VCaP (cell line): ENCODE data around the gene CHKA.

Experiments used
- H3K27ac ChIP-seq: fragments of 450-650 bp; 2 replicates; pipeline ENCODE4 v1.5.1; 2017
- TF ChIP-seq, protein P1 (sequence below): fragments of 450-650 bp; conservative IDR thresholded peaks from 2 replicates; pipeline ENCODE4 v1.5.1; 2017; ENCODE audit warnings: mild to moderate bottlenecking, moderate library complexity

Gene CHKA

DNA sequence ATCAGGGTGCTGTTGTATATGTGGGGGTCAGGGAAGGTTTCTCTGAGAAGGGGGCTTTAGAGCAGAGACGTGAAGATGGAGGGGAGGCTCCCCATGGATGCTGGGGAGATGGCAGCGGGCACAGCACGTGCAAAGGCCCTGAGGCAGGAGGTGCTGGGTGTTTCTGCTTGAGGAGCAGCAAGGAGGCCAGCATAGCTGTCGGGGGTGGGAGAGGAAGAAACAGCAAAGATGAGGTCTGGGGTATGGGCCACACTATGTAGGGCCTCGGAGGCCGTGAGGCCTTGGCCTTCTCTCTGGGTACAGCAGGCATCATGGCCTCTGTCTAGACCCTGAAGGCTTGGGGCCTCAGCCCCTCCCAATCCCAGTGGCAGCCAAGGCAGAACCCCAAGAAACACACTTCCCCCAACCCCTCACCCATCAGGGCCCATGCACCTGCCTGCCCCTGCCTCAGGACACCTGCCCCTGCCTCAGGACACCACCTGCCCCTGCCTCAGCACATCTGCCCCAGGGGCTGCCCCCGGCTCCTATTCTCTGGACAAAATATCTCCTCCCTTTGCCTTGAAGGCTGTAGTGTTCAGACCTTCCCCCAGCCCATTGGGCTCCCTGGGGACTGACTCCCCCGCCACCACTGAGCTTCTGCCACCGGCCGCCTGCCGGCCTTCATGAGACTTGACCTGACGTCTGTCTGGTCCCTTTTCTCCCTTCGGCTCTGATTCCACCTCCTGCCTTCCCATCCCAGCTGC lies 104.9 kb downstream of the CHKA start:
- TF ChIP-seq, protein P1, sequence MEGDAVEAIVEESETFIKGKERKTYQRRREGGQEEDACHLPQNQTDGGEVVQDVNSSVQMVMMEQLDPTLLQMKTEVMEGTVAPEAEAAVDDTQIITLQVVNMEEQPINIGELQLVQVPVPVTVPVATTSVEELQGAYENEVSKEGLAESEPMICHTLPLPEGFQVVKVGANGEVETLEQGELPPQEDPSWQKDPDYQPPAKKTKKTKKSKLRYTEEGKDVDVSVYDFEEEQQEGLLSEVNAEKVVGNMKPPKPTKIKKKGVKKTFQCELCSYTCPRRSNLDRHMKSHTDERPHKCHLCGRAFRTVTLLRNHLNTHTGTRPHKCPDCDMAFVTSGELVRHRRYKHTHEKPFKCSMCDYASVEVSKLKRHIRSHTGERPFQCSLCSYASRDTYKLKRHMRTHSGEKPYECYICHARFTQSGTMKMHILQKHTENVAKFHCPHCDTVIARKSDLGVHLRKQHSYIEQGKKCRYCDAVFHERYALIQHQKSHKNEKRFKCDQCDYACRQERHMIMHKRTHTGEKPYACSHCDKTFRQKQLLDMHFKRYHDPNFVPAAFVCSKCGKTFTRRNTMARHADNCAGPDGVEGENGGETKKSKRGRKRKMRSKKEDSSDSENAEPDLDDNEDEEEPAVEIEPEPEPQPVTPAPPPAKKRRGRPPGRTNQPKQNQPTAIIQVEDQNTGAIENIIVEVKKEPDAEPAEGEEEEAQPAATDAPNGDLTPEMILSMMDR = no peak
- H3K27ac ChIP-seq = no peak overlapping the region

DNA sequence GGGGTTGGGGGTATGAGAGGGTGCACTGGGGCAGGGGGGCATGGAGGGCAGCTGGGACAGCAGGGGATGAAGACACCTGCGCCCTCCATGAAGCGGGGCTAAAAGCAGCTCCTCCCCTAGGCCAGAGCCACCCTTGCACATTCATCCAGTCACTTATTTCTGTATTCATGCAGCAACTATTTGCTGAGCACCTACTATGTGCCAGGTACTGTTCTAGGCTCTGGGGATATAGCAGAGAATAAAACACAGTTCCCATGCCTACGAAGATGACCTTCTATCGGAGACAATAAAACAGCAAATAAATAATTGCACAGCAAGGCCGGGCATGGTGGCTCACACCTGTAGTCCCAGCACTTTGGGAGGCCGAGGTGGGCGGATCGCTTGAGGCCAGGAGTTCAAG lies 105.7 kb downstream of the CHKA start:
- TF ChIP-seq, protein P1 = no peak
- H3K27ac ChIP-seq = no peak overlapping the region

GRCh38 chr11:68014947-68015447 lies 106.2 kb downstream of the CHKA start:
- H3K27ac ChIP-seq = no peak overlapping the region
- TF ChIP-seq, protein P1 = no peak

DNA sequence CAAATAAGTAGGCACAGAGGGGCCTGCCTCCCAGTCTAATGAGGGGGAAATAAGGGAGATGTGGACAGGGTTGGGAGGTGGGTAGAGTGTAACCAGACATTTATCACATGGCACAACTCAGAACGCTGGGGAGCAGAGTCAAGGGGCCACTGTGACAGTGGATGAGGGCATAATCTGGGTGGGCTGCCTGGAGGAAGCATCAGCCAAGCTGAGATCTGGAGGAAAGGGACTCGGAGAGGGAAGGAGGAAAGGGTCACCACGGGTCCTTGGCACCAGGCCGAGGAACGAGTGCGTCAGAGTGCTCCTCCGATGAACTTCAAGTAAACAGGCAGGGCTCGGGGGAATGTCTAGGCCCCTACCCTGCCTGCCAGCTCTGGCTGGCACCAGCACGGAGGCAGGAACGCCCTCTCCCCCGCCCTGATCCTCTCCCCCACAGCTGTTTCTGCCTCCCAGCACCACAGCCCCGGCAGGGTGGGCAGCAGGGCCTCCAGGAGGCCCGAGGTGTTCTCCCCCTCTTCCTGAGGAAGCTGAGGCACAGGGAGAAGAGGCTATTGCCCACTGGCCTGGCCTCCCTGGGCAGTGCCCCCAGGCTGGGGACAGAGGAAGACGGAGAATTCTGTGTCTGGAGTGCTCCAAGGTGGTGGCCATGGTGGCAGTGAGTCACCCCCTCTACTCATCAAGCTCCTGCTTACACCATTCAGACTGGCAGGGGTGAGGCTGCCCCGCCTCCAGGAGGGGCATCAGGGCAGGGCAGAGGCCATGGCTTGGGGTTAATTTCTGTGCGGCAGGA lies 106.8 kb downstream of the CHKA start:
- TF ChIP-seq, protein P1 = no peak
- no peak overlapping the region for H3K27ac ChIP-seq

DNA sequence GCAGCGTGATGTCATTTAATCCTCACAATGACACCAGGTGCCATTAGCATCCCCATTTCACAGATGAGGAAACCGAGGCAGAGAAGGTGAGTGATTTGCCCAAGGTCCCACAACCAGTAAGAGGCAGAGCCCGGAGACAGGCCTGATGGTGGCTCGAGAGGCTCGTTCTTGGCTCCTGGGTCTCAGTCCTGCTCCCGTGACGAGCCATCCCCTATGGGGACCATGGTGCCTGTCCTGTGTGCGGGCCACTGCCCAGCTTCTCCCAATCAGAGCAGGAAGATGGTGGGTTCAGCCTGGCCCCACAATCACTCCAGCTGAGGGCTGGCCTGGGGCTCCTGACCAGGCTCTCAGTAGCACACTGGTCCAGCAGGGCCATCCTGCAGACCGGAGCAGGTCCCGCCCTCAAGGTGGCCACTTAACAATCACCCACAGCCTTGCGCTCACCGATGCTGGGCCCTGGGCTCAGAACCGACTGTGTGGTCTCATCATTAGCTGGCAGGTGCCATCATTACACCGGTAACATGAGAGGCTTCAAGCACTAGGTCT lies 107.5 kb downstream of the CHKA start:
- no peak overlapping the region for H3K27ac ChIP-seq
- TF ChIP-seq, protein P1 = no peak

- TF ChIP-seq, protein P1 = no peak
- H3K27ac ChIP-seq = no peak overlapping the region
Observed at GRCh38 chr11:68012843-68013610, 108.2 kb downstream of the CHKA start.
